SK-N-SH treated with all-trans-retinoic acid at 6 μM for 48 hours (cell line): ENCODE results near the gene SCNM1.
"Not testable (repeated sequence)": the region's sequence is repeated elsewhere in the genome, so short reads cannot be mapped to it uniquely, and the experiment has no call there.

Experiments used
- ATAC-seq: fragments of 200-7000 bp; cut with Tn5 transposase; 3 replicates; pipeline ENCODE4 v1.9.1; 2020; ENCODE audit warnings: mild to moderate bottlenecking, moderate library complexity
- ARNTL ChIP-seq: fragments of 450-650 bp; formaldehyde crosslinking; IDR thresholded peaks from 2 replicates; pipeline ENCODE4 v1.5.0; 2020; ENCODE audit warnings: low read depth, mild to moderate bottlenecking, moderate library complexity, borderline replicate concordance
- CREB5 ChIP-seq: fragments of 250-450 bp; sonication (Bioruptor Pico); IDR thresholded peaks from 2 replicates; pipeline ENCODE4 v1.5.1; 2020; ENCODE audit warnings: low read depth, mild to moderate bottlenecking, moderate library complexity
- CSDC2 ChIP-seq: fragments of 250-450 bp; sonication (Bioruptor Pico); IDR thresholded peaks from 2 replicates; pipeline ENCODE4 v1.5.0; 2020; ENCODE audit warnings: mild to moderate bottlenecking, moderate library complexity
- ESRRG ChIP-seq: fragments of 250-450 bp; sonication (Bioruptor Pico); IDR thresholded peaks from 2 replicates; pipeline ENCODE4 v1.6.1; 2021; ENCODE audit warnings: mild to moderate bottlenecking
- GLIS3 ChIP-seq: fragments of 250-450 bp; sonication (Bioruptor Pico); IDR thresholded peaks from 2 replicates; pipeline ENCODE4 v1.5.0; 2020; ENCODE audit warnings: mild to moderate bottlenecking, moderate library complexity
- ISL1 ChIP-seq: fragments of 250-450 bp; sonication (Bioruptor Pico); IDR thresholded peaks from 2 replicates; pipeline ENCODE4 v2.1.2; 2022; ENCODE audit warnings: mild to moderate bottlenecking, moderate library complexity
- OSR1 ChIP-seq: fragments of 250-450 bp; sonication (Bioruptor Pico); IDR thresholded peaks from 2 replicates; pipeline ENCODE4 v1.8.0; 2022; ENCODE audit warnings: moderate library complexity, mild to moderate bottlenecking, inconsistent platforms
- PATZ1 ChIP-seq: fragments of 250-450 bp; sonication (Bioruptor Pico); IDR thresholded peaks from 2 replicates; pipeline ENCODE4 v1.8.0; 2020; ENCODE audit warnings: mild to moderate bottlenecking, moderate library complexity, borderline replicate concordance
- POU6F1 ChIP-seq: fragments of 250-450 bp; sonication (Bioruptor Pico); IDR thresholded peaks from 2 replicates; pipeline ENCODE4 v1.8.0; 2021; ENCODE audit warnings: low read depth, mild to moderate bottlenecking, moderate library complexity, borderline replicate concordance
- PPARA ChIP-seq: fragments of 250-450 bp; sonication (Bioruptor Pico); IDR thresholded peaks from 2 replicates; pipeline ENCODE4 v1.5.0; 2020; ENCODE audit warnings: mild to moderate bottlenecking, borderline replicate concordance
- RARB ChIP-seq: fragments of 250-450 bp; sonication (Bioruptor Pico); IDR thresholded peaks from 2 replicates; pipeline ENCODE4 v1.8.0; 2021; ENCODE audit warnings: mild to moderate bottlenecking, moderate library complexity
- SNAI2 ChIP-seq: fragments of 250-450 bp; sonication (Bioruptor Pico); IDR thresholded peaks from 2 replicates; pipeline ENCODE4 v1.5.0; 2020; ENCODE audit warnings: mild to moderate bottlenecking, moderate library complexity
- TCF4 ChIP-seq: fragments of 250-450 bp; sonication (Bioruptor Pico); IDR thresholded peaks from 2 replicates; pipeline ENCODE4 v1.8.0; 2021; ENCODE audit warnings: mild to moderate bottlenecking, moderate library complexity, borderline replicate concordance
- ZC3H10 ChIP-seq: fragments of 250-450 bp; sonication (Bioruptor Pico); IDR thresholded peaks from 2 replicates; pipeline ENCODE4 v1.5.1; 2021; ENCODE audit warnings: mild to moderate bottlenecking, moderate library complexity
- ZFP3 ChIP-seq: fragments of 250-450 bp; sonication (Bioruptor Pico); IDR thresholded peaks from 2 replicates; pipeline ENCODE4 v1.5.0; 2020; ENCODE audit warnings: mild to moderate bottlenecking, moderate library complexity
- ZFP30 ChIP-seq: fragments of 450-650 bp; formaldehyde crosslinking; IDR thresholded peaks from 2 replicates; pipeline ENCODE4 v1.5.0; 2022; ENCODE audit warnings: mild to moderate bottlenecking, moderate library complexity
- ZNF70 ChIP-seq: fragments of 450-650 bp; formaldehyde crosslinking; IDR thresholded peaks from 2 replicates; pipeline ENCODE4 v1.5.0; 2020; ENCODE audit warnings: mild to moderate bottlenecking, moderate library complexity
- TF ChIP-seq, protein P1 (sequence below): fragments of 250-450 bp; sonication (Bioruptor Pico); IDR thresholded peaks from 2 replicates; pipeline ENCODE4 v1.5.0; 2020; ENCODE audit warnings: mild to moderate bottlenecking, moderate library complexity
- TF ChIP-seq, protein P2 (sequence below): fragments of 250-450 bp; sonication (Bioruptor Pico); IDR thresholded peaks from 2 replicates; pipeline ENCODE4 v1.5.1; 2021; ENCODE audit warnings: mild to moderate bottlenecking, moderate library complexity

Gene SCNM1

DNA sequence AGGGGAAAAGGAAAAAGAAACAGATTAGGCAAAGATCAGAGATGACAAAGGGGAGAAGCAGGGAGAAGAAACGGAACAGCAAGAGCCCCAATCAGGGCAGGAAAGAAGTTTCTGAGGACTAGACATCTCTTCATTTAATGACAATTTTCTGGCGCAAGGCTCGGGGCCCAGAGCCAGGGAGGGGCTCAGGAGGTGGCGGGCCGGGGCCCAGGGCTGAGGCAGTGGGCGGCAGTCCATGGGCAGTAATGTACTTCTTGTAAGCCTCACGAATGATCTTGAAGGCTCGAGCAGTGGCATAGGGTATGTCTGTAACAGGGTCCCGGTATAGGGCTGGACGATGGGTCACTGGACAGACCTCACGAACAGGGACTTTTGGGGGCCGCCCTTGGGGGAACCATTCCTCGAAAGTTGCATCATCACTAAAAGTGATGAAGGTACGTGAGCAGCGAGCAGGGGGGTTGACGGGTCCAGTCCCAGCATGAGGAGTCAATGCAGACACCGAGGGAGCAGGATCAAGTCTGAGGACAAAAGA lies 10.6 kb downstream of the SCNM1 start:
- ATAC-seq = no peak
- TF ChIP-seq ISL1 (CRISPR knock-in tag) = no peak
- TF ChIP-seq PPARA = no peak
- TF ChIP-seq PATZ1 (CRISPR knock-in tag) = no peak
- TF ChIP-seq ZFP3 (CRISPR knock-in tag) = no peak
- no peak for TF ChIP-seq ZFP30 (CRISPR knock-in tag)
- no peak for TF ChIP-seq GLIS3 (CRISPR knock-in tag)
- TF ChIP-seq TCF4 = no peak
- no peak for TF ChIP-seq POU6F1
- TF ChIP-seq CSDC2 (CRISPR knock-in tag) = no peak
- no peak for TF ChIP-seq ZC3H10 (CRISPR knock-in tag)
- TF ChIP-seq ZNF70 (CRISPR knock-in tag) = no peak

DNA sequence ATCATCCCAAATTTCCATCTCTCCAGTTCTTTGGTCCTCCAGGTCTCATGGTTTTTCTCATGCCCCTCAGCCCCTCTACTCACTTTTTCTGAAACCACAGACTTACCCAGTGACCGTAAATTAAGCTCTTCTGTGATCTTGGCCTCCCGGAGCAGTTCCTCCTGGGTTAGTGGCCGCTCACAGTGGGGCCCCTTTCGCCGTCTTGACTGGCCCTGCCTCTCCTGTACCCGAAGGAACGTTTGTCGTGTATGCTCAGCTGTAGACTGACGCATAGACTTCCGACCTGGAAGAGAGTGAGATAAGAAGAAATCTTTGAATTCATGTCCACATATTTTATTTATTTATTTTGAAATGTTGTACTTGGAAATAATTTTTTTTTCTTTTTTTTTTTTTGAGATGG lies 18.3 kb downstream of the SCNM1 start:
- no peak for ATAC-seq
- TF ChIP-seq ARNTL (CRISPR knock-in tag) = no peak
- no peak for TF ChIP-seq CREB5 (CRISPR knock-in tag)
- no peak for TF ChIP-seq PPARA
- no peak for TF ChIP-seq ISL1 (CRISPR knock-in tag)
- TF ChIP-seq RARB (CRISPR knock-in tag) = no peak
- TF ChIP-seq ZC3H10 (CRISPR knock-in tag) = no peak
- TF ChIP-seq OSR1 (CRISPR knock-in tag) = no peak
- TF ChIP-seq SNAI2 (CRISPR knock-in tag) = no peak
- TF ChIP-seq CSDC2 (CRISPR knock-in tag) = no peak
- TF ChIP-seq ZFP3 (CRISPR knock-in tag) = no peak
- no peak for TF ChIP-seq GLIS3 (CRISPR knock-in tag)

DNA sequence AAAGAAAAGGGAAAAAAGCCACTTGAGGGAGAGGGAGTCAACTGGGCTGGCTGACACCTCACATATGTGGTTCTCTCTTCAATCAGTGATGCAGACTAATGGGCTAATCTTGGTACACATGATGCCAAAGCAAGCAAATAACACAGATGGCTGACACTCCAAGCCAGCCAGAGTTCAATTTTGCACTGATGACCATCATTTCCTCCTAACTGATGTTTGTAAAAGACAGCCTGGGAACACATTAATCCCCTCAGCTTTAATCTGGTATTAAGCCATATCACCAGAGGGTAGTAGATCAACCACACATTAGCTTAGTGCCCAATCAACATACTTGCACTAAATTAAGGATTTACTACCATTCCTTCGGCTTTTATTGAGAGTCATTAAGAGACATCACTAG lies 21.3 kb downstream of the SCNM1 start:
- TF ChIP-seq CREB5 (CRISPR knock-in tag) = no peak
- TF ChIP-seq ESRRG (CRISPR knock-in tag) = no peak
- no peak for ATAC-seq

DNA sequence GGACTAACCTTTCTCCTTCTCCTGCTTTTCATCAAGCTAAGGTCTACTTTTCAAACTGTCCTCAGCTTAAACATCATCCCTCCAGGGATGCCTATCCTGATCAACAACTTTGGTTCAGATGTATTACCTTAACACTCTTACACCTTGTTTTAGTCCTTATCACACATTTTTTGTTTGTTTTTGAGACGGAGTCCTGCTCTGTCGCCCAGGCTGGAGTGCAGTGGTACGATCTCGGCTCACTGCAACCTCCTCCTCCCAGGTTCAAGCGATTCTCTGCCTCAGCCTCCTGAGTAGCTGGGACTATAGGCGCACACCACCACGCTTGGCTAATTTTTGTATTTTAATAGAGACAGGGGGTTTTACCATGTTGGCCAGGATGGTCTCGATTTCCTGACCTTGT lies 22.7 kb downstream of the SCNM1 start:
- ATAC-seq = not testable (repeated sequence)

DNA sequence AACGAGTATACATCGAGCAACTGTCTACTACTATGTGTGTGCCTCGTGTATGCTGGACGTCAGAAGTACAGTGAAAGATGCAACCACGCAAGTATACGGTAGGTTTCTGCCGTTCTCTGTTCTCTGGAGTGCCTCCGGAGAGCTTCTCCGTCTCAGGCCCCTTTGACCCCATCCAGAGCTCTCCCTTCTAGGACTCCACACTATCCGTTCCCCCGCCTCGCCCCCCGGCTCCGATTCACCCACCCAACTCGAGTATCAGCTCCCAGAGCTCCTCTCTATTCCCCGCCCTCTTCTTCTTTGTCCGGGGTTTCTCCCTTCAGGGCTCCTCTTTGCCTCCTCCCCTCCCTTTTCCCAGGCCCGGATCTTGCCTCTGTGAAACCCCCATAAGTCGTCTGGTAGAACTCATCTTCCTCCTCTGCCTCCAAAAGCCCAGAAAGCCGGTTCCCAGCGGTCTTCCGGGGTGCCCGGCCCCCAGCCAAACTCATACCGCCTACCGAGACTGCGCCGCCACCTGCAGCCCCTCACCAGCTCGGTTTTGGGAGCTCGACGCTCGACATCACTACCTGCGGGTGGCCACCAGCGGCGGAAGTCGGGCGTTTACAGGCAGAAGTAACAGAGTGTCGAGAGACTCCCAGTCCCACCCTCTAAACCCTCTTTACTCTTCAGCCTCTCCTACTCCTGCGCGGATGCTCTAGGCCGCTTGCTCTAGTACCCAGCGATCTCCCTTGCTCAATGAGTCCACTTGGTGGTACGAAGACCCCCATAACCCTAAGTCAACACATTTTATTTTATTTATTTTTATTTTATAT lies 23.9 kb downstream of the SCNM1 start, which contains the start of gene VPS72:
Gene VPS72, minus strand, starts transcription at position 561 of the 809 bp plus-strand sequence. Its CDS starts 76 bp downstream, at position 485.
- TF ChIP-seq CREB5 (CRISPR knock-in tag) (no peak), ZFP30 (CRISPR knock-in tag) (no peak), ZC3H10 (CRISPR knock-in tag) (peak; percentile 46; the same call in 1 of the 2 replicates), ZFP3 (CRISPR knock-in tag) (0 out of 2 replicates have a peak, but pooled peaks have one; percentile 35), POU6F1 (no peak), OSR1 (CRISPR knock-in tag) (no peak)
- TF ChIP-seq, protein P1, sequence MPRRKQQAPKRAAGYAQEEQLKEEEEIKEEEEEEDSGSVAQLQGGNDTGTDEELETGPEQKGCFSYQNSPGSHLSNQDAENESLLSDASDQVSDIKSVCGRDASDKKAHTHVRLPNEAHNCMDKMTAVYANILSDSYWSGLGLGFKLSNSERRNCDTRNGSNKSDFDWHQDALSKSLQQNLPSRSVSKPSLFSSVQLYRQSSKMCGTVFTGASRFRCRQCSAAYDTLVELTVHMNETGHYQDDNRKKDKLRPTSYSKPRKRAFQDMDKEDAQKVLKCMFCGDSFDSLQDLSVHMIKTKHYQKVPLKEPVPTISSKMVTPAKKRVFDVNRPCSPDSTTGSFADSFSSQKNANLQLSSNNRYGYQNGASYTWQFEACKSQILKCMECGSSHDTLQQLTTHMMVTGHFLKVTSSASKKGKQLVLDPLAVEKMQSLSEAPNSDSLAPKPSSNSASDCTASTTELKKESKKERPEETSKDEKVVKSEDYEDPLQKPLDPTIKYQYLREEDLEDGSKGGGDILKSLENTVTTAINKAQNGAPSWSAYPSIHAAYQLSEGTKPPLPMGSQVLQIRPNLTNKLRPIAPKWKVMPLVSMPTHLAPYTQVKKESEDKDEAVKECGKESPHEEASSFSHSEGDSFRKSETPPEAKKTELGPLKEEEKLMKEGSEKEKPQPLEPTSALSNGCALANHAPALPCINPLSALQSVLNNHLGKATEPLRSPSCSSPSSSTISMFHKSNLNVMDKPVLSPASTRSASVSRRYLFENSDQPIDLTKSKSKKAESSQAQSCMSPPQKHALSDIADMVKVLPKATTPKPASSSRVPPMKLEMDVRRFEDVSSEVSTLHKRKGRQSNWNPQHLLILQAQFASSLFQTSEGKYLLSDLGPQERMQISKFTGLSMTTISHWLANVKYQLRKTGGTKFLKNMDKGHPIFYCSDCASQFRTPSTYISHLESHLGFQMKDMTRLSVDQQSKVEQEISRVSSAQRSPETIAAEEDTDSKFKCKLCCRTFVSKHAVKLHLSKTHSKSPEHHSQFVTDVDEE (CRISPR knock-in tag) = no peak
- TF ChIP-seq, protein P2, sequence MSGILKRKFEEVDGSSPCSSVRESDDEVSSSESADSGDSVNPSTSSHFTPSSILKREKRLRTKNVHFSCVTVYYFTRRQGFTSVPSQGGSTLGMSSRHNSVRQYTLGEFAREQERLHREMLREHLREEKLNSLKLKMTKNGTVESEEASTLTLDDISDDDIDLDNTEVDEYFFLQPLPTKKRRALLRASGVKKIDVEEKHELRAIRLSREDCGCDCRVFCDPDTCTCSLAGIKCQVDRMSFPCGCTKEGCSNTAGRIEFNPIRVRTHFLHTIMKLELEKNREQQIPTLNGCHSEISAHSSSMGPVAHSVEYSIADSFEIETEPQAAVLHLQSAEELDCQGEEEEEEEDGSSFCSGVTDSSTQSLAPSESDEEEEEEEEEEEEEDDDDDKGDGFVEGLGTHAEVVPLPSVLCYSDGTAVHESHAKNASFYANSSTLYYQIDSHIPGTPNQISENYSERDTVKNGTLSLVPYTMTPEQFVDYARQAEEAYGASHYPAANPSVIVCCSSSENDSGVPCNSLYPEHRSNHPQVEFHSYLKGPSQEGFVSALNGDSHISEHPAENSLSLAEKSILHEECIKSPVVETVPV (CRISPR knock-in tag) = no peak
- ATAC-seq = peak; percentile 94
